Neural progenitor cell (in vitro differentiated cells): ENCODE measurements around the gene ST7L.

Experiments
- EZH2 ChIP-seq: fragments of 200-600 bp; sonication (generic); IDR thresholded peaks from 2 replicates; pipeline ENCODE4 v1.6.1; 2017; ENCODE audit warnings: antibody characterized with exemption, mild to moderate bottlenecking, moderate library complexity
- EZH2phosphoT487 ChIP-seq: fragments of 200-600 bp; sonication (generic); IDR thresholded peaks from 2 replicates; pipeline ENCODE4 v1.6.1; 2017; ENCODE audit warnings: antibody characterized with exemption
- TF ChIP-seq, protein P1 (sequence below): fragments of 200-600 bp; sonication (generic); IDR thresholded peaks from 2 replicates; pipeline ENCODE4 v1.5.1; 2017; ENCODE audit warnings: antibody characterized with exemption, mild to moderate bottlenecking

DNA sequence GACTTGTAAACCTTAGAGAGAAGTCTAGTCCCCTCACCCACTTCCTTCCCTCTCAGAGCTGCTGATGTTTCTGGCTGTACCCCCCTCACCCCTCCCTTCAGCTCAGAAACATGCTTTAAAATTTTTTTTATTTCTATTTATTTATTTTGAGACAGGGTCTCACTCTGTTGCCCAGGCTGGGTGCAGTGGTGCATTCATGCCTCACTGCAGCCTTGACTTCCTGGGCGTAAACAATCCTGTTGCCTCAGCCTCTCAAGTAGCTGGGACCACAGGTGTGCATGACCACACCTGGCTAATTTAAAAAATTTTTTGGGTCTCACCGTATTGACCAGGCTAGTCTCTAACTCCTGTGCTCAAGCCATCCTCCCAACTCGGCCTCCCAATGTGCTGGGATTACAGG lies 113.1 kb downstream of the ST7L start:
- TF ChIP-seq EZH2 (no peak), EZH2phosphoT487 (no peak)
- TF ChIP-seq, protein P1, sequence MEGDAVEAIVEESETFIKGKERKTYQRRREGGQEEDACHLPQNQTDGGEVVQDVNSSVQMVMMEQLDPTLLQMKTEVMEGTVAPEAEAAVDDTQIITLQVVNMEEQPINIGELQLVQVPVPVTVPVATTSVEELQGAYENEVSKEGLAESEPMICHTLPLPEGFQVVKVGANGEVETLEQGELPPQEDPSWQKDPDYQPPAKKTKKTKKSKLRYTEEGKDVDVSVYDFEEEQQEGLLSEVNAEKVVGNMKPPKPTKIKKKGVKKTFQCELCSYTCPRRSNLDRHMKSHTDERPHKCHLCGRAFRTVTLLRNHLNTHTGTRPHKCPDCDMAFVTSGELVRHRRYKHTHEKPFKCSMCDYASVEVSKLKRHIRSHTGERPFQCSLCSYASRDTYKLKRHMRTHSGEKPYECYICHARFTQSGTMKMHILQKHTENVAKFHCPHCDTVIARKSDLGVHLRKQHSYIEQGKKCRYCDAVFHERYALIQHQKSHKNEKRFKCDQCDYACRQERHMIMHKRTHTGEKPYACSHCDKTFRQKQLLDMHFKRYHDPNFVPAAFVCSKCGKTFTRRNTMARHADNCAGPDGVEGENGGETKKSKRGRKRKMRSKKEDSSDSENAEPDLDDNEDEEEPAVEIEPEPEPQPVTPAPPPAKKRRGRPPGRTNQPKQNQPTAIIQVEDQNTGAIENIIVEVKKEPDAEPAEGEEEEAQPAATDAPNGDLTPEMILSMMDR = no peak
